Measurements from ENCODE around the gene BHLHE23.
A peak's percentile ranks its signal among the peaks of the same experiment; 100 is the strongest.

The BHLHE23 gene

GRCh38 chr20:63032861-63033793 lies 26.4 kb upstream of the BHLHE23 start:
- peaks cover 8% of the 10 kb centered on the region for H3K4me1 Mint-ChIP-seq
- no peaks in the 10 kb centered on the region for H3K9me3 Mint-ChIP-seq
- H3K36me3 Mint-ChIP-seq, result no peaks in the 10 kb centered on the region
- no peak for ATAC-seq
- peak overlapping the region; percentile 40 for H3K4me3 Mint-ChIP-seq
- DNase-seq (ENCODE audit: low spot score in 2 of 2), result no peak
- peak overlapping the region; percentile 43 for H3K27ac Mint-ChIP-seq

GRCh38 chr20:63032026-63032800 lies 25.4 kb upstream of the BHLHE23 start:
- Mint-ChIP-seq H3K36me3 (no peaks in the 10 kb centered on the region), H3K4me3 (no peak overlapping the region), H3K27ac (no peak overlapping the region), H3K4me1 (peaks cover 8% of the 10 kb centered on the region), H3K9me3 (no peaks in the 10 kb centered on the region)
- ATAC-seq (no peak), DNase-seq (ENCODE audit: low spot score in 2 of 2) (no peak)

- H3K4me3 Mint-ChIP-seq, result no peak overlapping the region
- no peaks in the 10 kb centered on the region for H3K36me3 Mint-ChIP-seq
- ATAC-seq, result no peak
Measured at GRCh38 chr20:63031251-63032014, 24.7 kb upstream of the BHLHE23 start.

GRCh38 chr20:63029358-63030121 lies 22.8 kb upstream of the BHLHE23 start:
- no peaks in the 10 kb centered on the region for H3K36me3 Mint-ChIP-seq
- H3K27ac Mint-ChIP-seq, result no peak overlapping the region
- H3K4me3 Mint-ChIP-seq, result no peak overlapping the region
- ATAC-seq (no peak), DNase-seq (ENCODE audit: low spot score in 2 of 2) (no peak)
- H3K9me3 Mint-ChIP-seq, result no peaks in the 10 kb centered on the region
- H3K4me1 Mint-ChIP-seq, result peaks cover 8% of the 10 kb centered on the region

More at GRCh38 chr20:63031251-63032014, 24.7 kb upstream of the BHLHE23 start:
- Mint-ChIP-seq H3K4me1 (peaks cover 8% of the 10 kb centered on the region), H3K27ac (no peak overlapping the region), H3K9me3 (no peaks in the 10 kb centered on the region)
- no peak for DNase-seq (ENCODE audit: low spot score in 2 of 2)

GRCh38 chr20:63028461-63028921 lies 21.7 kb upstream of the BHLHE23 start:
- ATAC-seq (peak; percentile 17), DNase-seq (ENCODE audit: low spot score in 2 of 2) (no peak)
- Mint-ChIP-seq H3K4me1 (peaks cover 8% of the 10 kb centered on the region), H3K27ac (no peak overlapping the region), H3K36me3 (no peaks in the 10 kb centered on the region), H3K9me3 (no peaks in the 10 kb centered on the region), H3K4me3 (no peak overlapping the region)

- H3K36me3 Mint-ChIP-seq, result no peaks in the 10 kb centered on the region
- H3K4me1 Mint-ChIP-seq, result peaks cover 4% of the 10 kb centered on the region
- H3K27ac Mint-ChIP-seq, result no peak overlapping the region
- H3K9me3 Mint-ChIP-seq, result no peaks in the 10 kb centered on the region
- peak; percentile 31 for ATAC-seq
- DNase-seq (ENCODE audit: low spot score in 2 of 2), result no peak
- H3K4me3 Mint-ChIP-seq, result no peak overlapping the region
Measured at GRCh38 chr20:63027922-63028389, 21.2 kb upstream of the BHLHE23 start.

- Mint-ChIP-seq H3K36me3 (no peaks in the 10 kb centered on the region), H3K9me3 (no peaks in the 10 kb centered on the region), H3K4me1 (no peaks in the 10 kb centered on the region), H3K4me3 (no peak overlapping the region), H3K27ac (no peak overlapping the region)
- DNase-seq (ENCODE audit: low spot score in 2 of 2), result no peak
- no peak for ATAC-seq
Measured at GRCh38 chr20:63027221-63027921, 20.6 kb upstream of the BHLHE23 start.

- H3K9me3 Mint-ChIP-seq, result no peaks in the 10 kb centered on the region
- H3K4me1 Mint-ChIP-seq, result no peaks in the 10 kb centered on the region
- no peak overlapping the region for H3K4me3 Mint-ChIP-seq
- DNase-seq (ENCODE audit: low spot score in 2 of 2) (no peak), ATAC-seq (no peak)
- H3K27ac Mint-ChIP-seq, result no peak overlapping the region
- no peaks in the 10 kb centered on the region for H3K36me3 Mint-ChIP-seq
Measured at GRCh38 chr20:63026582-63027165, 19.9 kb upstream of the BHLHE23 start.

GRCh38 chr20:63025534-63026331 lies 19.0 kb upstream of the BHLHE23 start:
- Mint-ChIP-seq H3K9me3 (no peaks in the 10 kb centered on the region), H3K4me3 (no peak overlapping the region), H3K4me1 (no peaks in the 10 kb centered on the region), H3K27ac (no peak overlapping the region), H3K36me3 (no peaks in the 10 kb centered on the region)
- DNase-seq (ENCODE audit: low spot score in 2 of 2) (no peak), ATAC-seq (no peak)

- H3K27ac Mint-ChIP-seq, result no peak overlapping the region
- no peak for ATAC-seq
- no peaks in the 10 kb centered on the region for H3K36me3 Mint-ChIP-seq
- no peak overlapping the region for H3K4me3 Mint-ChIP-seq
- H3K9me3 Mint-ChIP-seq, result no peaks in the 10 kb centered on the region
- DNase-seq (ENCODE audit: low spot score in 2 of 2), result no peak
- no peaks in the 10 kb centered on the region for H3K4me1 Mint-ChIP-seq
Measured at GRCh38 chr20:63024573-63025392, 18.0 kb upstream of the BHLHE23 start.

GRCh38 chr20:63023936-63024571 lies 17.3 kb upstream of the BHLHE23 start:
- Mint-ChIP-seq H3K36me3 (no peaks in the 10 kb centered on the region), H3K4me1 (no peaks in the 10 kb centered on the region), H3K27ac (no peak overlapping the region), H3K4me3 (no peak overlapping the region), H3K9me3 (no peaks in the 10 kb centered on the region)
- ATAC-seq, result no peak
- DNase-seq (ENCODE audit: low spot score in 2 of 2), result no peak

All from stimulated activated effector memory CD8-positive, alpha-beta T cell treated with anti-CD3 and anti-CD28 coated beads, Interleukin-12 subunit alpha, Interleukin-12 subunit beta, amount 100 ng/mL, for 72 hours (primary cell).